ENCODE measurements around the gene TLL2.
"Not testable (repeated sequence)": the region's sequence is repeated elsewhere in the genome, so short reads cannot be mapped to it uniquely, and the experiment has no call there.

The TLL2 gene

DNA sequence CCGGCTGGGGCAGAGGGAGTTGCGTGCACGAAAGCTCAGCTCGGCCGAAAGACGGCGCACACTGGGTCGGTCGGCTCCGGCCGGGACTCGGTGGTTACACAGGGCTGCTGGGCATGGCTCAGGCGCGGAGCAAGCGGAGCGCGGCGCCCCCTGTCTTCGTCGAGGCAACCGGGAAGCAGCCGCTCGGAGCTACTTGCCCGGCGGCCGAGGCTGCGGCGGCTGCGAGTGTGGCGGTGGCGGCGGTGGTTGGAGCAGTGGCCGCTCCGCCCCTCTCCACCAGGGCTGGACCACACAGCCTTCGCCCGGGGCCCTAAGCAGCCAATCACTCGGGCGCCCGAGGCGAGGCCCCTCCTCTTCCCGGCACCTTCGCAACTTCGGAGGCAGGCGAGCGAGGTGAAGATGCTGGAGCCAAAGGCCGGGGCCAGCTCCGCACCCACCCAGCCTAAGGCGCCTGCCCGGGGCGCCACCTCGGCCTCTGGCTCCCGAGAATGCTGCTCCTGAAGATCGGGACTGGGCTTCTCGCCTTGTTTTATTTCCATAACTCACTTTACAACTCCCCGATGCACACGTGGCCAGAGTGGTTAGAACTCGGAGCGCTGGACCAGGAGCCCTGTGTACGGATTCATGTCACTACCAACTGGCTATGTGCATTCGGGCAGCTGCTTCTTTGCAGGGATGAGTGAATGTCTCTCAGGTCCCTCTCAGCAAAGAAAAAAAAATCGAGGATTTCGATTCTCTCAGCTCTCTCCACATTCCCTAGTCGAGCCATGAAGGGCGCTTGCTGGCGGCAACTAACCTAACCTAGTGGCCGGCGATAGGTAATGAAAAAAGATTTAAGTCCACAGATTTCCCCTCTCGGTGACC is at the start of gene TLL2:
Gene TLL2 (minus strand): TSS at position 229 of the 864 bp plus-strand sequence. CDS start 241 bp downstream, outside the sequence.
- DNase-seq = peak; percentile 51

DNA sequence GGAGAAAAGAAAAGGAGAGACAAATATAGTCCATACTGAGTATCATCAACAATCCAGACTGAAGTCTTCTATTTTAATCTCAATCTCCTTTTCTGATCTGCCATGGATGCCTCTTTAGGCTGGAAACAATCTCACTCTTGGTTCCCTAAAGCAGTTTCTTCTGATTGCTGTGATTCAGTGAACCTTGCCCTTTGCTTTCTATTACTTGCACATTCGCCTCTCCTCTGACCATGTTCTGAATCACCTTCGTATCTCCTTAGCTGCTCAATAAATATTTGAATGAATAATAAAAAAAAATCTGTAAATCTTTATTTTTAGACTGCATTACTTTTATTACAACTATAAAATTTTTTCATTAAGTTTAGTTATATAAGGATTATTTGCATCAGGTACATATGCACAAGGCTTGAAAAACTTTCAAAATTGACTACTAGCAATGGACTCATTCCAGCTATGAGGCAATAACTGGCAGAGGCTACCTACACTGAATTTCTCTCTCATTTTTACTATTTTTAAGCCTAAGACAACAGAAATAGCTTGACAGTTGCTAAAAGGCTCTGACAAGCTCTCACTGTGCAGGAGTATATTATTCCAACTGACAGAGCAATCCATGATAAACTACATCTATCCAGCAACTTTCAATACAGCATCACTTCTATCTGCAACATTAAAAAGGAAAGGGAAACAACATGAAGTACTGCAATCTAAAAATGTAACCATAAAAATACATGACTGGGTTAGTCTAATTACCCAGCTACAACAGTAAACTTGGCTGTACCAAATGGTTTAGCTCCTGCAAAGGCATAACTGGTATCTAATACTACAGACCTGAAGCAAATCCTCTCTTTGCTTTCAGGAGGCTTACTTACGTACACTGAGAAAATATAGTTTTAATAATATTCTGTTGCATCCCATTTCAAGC is 47.5 kb upstream of the TLL2 start:
- DNase-seq = no peak

DNA sequence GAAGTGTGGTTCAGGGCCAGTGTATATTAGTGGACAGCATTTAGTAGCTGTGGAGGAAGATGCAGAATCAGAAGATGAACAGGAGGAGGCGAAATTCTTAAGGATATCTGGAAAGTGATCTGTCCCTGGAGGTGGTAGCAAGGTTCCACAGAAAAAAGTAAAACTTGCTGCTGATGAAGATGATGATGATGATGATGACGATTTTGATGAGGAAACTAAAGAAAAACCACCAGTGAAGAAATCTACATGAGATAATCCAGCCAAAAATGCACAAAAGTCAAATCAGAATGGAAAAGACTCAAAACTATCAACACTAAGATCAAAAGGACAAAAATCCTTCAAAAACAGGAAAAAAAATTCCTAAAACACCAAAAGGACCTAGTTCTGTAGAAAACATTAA is 46.8 kb upstream of the TLL2 start:
- no peak for DNase-seq

DNA sequence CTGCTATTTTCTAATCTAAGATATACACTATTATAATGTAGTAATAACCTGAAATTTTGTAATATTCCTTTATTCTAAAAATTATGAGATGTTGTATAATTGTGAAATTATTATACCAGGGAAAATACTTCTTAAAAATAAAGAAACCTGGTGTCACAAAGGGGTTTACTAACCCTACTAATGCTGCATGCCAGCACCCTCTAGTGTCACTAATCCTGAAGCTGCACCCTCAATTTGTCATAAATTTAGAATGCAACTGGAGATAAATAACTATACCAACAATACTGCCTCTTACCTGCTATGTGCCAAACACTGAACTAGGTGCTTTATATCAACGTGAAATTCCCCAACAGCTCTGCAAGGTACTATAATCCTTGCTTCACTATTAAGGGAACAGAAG is 42.3 kb upstream of the TLL2 start:
- no peak for DNase-seq

DNA sequence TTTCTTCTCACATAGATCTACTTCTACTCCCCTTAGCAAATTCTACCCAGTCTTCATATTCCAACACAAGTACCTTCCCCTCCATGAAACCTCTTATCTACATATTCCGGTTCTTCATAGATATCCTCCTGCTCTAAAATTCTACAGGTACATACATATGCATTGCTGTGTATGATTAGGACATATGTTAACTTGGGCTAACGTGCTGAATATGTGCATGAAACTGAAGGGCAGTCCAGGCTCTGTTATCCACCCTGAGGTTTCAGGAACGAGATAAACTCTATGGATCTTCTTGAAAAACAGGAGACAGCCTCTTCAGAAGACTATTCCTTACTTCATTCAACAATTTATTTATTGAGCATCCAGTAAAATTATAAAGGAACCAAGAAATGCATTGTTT is 41.6 kb upstream of the TLL2 start:
- no peak for DNase-seq

DNA sequence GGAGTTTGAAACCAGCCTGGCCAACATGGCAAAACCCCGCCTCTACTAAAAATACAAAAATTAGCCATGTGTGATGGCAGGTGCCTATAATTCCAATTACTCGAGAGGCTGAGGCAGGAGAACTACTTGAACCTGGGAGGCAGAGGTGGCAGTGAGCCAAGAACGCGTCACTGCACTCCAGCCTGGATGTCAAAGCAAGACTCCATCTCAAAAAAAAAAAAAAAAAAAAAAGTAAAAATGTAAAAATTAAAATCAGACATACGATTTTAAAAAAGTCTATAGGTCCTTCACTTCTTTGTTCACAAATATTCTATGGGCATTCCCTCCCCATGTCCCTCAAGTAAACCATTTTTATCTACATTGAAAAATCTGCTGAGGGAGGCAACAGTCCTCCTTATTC is 34.9 kb upstream of the TLL2 start:
- no peak for DNase-seq

DNA sequence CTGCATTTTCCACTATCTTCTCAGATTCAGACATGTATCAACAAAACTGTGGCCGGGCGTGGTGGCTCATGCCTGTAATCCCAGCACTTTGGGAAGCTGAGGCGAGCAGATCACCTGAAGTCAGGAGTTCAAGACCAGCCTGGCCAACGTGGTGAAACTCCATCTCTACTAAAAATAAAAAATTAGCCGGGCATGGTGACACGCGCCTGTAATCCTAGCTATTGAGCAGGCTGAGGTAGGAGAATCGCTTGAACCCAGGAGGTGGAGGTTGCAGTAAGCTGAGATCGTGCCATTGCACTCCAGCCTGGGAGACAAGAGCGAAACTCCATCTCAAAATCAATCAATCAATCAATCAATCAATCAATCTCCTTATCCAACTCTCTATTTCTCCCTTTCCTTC is 31.8 kb upstream of the TLL2 start:
- not testable (repeated sequence) for DNase-seq

DNA sequence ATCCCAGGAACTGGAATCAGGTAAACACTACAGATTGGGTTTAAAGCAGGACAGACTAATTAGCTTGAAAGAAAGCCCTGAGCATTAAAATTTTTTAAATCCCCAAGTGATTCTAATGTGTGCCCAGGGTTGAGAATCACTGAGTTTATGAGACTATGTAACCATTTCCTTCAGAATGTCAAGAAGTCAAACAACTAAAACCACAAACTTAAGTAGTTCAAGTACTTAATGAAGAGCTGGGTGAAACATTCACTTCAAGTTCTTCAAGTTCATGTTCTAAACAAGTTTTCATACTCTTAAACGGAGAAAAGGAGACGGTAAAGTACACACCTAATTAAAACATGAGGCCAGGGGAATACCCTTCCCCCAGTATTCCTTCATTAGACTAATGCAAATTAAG is 28.2 kb upstream of the TLL2 start:
- DNase-seq = no peak

DNA sequence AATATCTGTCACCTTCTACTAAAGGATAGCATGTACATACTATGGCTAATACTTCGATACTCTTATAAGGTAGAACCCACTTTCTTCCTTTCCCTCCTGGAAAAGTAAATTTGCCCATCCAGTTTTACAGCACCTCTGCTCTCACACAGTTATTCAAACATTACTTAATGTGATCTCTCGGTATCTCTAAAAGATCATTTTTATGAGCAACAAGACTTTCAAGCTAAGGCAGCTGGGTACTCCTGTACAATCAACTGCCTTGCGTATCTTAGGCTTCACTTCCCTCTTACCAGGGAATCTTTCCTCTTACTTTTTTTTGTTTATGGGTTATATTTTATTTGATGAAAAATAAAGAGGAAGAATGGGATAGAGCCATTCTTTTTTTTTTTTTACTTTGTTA is 26.5 kb upstream of the TLL2 start:
- no peak for DNase-seq

DNA sequence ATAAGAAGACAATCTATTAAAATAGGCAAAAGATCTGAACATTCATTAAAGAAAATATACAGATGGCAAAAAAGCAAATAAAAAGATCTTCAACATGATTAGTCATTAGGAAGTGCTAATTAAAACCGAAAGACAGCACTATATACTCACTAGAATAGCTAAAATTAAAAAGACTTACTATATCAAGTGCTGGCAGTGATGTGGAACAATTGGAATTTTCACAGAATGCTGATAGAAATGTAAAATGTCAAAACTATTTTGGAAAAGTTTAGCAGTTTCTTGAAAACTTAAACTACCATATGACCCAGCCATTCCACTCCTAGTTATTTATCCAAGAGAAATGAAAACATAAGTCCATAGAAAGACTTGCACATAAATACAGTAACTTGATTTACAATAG is 25.0 kb upstream of the TLL2 start:
- no peak for DNase-seq

DNA sequence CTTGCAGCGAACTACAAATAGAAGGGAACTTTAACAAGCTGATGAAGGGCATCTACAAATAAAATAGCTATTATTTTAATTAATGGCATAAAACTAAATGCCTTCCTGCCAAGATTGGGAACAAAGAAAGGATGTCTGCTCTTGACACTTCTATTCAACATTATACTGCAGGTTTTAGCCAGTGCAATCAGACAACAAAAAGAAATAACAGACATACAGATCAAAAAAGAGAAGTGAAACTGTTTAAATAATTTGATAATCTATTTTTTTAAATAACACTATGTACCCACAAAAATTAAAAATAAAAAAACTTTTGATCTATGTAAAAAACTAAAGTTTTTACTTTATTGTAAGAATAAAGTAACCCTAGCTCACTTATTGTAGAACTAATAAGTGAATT is 22.4 kb upstream of the TLL2 start:
- no peak for DNase-seq

DNA sequence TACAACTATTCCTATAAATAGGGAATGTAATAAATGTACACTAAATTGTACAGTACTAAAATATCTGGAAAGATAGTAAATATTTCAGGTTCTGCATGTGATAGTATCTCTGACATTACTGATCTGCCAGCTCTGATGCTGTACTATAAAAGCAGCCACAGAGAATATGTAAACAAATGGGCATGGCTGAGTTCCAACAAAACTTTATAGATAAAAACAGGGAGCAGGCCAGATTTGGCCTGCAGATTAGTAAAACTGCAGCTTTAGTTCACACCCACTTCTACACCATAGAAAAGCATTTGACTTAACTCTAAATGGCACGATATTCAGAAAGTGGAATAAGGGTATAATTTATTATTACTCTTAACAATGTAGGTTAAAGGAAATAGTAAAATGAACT is 18.8 kb upstream of the TLL2 start:
- DNase-seq = no peak

DNA sequence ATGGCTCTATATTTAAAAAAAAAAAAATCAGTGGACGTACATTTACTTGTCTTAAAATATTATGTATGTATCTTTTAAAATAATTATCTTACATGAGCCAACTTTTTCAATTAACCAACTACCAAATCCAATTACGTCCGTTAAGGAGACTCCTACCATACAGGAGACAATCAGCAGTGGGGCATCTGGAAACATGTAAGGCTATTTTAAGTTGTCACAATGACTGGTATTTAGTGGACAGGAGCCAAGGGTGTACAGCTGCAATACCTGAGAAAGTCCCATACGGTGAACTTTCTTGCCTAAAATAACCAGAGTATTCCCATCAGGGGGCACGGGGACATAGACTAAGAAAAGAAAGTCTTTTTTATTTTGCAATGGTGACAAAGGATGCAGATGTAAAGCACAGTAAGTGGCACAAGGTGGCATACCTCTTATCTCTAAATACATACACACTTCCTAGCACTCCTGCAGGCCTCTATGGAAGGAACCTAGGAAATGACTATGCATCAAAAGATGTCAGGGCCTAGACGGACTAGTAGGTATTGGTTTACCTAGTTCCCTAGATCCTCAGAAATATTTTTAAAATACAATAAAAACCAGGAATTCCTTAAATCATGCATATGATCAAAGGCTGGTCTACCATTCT is 16.0 kb upstream of the TLL2 start:
- DNase-seq = no peak

DNA sequence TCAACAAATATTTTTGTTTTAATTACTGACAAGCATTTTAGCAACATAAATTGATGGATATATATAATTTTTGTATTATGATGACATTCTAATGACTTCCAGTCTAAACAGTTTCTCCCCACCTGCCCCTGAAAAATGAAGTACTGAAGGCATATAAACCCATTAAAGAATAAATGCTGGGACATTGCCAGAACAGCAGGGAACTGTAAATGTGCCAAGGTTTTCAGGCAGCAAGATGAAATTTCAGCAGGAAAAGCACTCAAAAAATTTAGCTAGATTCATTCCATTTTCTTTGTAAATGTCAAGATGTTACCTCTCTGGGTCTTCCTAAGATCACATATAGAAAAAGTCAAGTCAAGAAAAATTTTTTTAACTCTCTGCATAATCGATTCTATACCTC is 11.0 kb upstream of the TLL2 start:
- DNase-seq = no peak

DNA sequence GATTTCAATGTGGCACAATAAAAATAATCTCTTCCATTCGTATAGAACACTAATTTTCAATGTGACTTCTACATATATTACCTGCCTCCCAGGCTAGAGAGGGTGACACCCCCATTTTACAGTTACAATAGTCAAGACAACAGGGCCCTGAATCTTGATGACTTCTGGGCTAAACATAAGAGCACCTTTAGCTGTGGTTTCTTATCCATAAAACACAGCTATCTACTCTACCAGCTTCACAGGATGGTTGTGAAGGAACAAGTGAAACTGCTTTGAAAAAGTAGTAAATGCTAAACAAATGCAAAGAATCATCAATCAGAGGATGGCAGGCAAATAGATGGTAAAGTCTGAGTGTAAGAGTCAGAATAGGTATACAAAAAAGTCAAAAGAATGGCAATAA is 3.6 kb upstream of the TLL2 start:
- DNase-seq = no peak

DNA sequence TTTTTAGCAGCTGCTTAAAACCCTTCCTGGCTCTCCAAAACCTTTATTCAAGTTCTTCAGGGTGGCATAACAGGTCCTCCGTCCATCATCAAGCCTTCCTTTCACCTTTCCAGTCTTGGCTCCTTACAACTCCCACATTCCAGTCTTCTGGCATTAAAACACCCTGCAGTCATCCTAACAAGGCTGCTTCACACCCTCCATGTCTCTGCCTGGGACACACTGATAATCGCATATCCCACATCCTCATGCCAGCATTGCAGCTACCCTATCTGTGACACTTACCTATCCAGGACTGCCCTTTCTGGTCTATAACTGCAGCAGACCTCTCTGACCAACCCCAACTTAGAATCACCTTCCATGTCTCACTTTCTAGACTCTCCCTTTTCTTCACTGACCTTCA is 2.6 kb upstream of the TLL2 start:
- no peak for DNase-seq

DNA sequence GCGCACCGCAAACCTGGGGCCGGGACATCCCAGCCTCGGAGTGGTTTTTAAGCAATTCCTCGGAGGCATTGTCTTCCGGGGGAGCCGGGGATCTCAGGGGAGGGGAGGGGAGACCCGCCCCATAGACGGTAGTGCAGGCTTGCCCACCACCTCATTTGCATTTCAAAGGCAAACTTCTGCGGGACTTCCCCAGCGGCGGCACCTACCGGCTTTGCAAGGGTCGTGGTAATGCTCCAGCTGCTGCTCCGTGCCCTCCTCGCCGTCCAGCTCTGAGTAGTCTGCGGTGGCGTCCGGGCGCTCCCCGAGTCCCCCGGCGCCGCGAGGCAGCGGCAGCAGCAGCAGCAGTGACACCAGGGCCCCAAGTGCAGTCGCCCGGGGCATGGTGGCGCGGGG is 425 bp downstream of the TLL2 start:
- peak; percentile 12 for DNase-seq

DNA sequence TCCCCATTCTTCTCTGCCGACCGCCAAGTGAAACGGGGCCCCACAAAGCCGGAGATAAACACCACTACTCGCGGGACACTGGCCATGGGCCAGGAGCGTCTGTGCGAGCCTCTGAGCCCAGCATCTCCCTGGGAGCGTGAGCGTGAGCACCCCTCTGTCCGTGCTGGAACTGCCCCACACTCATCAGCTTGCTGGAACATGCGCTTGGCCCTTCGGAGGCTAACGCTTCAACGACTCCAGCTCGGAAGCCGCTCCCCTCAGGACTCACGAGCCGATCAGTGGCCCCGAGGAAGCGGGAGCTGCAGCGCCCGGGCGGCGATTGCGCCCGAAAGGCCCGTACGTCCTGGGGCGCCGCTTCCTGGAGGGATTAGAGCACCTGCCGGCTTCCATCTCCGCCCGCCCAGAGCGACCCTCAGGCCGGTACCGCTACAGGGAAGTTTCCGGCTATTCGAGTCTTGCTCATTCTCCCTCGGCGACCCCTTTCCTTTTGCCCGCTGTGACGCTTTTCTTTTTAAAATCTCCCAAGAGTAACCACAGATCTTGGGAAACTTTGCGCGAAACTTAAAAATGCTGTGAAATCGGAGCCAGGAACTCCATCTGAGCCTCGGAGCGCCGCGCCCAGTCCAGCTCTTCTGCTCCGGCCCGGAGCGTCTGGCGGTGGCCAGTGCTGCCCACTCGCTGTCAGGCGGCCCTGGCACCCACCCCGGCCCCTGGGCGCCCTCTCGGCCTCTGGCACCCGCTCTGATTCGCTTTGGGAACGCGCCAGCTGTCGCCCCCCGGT is 1.0 kb downstream of the TLL2 start:
- DNase-seq = no peak

DNA sequence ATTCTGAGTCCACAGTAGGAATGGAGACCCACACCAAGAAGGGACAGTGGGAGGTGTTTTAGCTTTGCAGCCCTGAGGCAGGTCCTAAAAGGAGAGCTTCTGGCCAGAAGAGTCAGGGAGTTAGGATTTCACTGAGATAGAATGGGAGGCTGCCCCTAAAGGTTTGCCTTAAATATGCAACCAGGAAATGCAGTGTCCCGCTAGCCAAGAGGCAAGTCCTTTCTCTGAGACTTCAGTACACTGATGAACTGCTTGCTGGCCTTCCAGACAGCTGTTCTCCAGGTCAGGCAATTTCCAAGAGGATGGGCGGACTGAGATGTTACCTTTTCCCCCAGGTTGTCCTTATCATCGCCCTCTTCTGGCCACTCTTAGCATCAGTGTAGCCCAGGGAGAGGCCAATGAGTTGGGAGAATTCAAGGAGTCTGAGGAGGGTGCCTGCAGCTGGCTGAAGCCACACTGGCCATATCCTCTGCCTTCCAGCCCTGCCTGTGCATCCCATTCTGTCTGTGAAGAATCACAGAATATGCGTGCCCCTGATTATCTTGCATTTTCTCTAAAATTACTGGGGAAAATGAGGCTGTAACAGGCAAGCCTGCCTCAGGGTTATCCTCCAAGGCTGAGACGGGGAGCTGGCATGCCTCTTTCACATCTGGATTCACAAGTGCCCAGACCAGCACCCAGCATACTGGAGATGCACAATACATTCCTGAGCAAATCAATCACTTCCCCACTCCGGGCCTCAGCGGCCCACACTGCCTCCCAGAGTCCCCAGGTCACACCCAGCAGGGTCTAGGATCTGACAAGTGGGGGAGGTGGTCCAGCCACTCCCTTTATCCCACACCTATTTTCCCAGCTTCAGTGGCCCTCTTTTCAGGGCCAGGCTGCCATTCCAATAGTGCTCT is 2.4 kb downstream of the TLL2 start:
- DNase-seq = peak; percentile 20

DNA sequence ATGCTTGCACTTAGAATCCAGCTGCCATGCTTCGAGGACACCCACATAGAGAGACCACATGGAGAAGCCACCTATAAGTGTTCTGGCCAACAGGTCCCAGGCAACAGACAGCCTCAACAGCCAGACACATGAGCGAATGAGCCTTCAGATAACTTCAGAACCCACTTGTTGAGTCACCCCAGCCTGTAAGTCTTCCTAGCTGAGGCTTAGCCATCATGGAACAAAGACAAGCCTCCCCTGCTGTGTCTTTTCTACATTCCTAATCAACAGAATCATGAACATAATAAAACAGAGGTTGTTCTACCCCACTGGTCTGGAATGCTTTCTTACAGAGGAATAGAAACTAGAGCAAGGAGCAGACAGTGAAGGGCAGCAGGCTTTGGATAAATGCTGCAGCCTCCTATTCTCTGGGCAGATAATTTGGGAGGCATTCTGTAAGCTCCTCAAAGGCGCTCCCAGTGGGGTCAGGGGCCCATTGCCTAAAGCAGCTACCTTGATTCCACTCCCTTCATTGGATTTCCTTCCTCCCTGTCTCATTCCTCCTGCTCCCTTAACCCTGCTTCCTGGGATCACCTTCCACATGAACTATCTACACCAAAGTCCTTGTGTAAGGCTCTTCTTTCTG is 4.6 kb downstream of the TLL2 start:
- no peak for DNase-seq

DNA sequence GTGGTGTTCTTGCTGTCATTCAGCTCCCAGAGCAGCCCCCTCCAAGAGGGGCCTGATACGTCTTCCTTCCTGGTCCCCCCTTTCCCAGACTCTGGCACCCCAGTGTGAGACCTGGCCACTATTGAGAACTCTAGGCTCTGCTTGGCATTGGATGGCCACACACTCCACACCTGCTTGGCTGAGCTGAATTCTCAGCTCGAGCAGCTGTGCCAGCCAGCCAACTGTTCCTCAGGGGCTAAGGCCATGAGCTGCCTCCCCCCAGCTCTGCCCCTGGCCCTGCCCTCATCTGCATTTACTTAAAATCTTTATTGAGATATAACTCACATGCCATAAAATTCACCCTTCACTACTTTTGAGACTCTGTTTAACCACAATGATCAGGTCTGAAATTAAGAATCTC is 6.7 kb downstream of the TLL2 start:
- DNase-seq = no peak

Measured in stimulated activated CD4-positive, alpha-beta T cell treated with anti-CD3 and anti-CD28 coated beads, Interleukin-4, amount 100 ng/mL, for 24 hours (primary cell).